ENCODE measurements around the gene MEMO1.

Gene MEMO1

DNA sequence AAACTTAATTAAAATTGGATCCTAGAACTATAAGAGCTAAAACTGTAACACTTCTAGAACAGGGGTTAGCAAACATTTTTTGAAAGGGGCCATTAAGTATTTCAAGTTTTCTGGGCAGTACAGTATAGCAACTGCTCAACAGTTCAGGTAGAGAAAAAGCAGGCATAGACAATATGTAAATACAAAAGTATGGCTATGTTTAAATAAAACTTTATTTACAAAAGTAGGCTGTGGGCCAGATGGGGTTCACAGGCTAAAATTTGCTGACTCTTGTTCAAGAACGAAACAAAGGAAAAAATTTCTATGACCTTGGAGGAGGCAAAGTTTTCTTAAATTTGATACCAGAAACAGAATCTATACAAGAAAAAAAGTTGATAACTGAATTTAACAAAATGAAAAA, 114.5 kb downstream of the MEMO1 start:
- DNase-seq (ENCODE audit: extremely low read depth, low read depth) = no peak
- TF ChIP-seq, protein P1, sequence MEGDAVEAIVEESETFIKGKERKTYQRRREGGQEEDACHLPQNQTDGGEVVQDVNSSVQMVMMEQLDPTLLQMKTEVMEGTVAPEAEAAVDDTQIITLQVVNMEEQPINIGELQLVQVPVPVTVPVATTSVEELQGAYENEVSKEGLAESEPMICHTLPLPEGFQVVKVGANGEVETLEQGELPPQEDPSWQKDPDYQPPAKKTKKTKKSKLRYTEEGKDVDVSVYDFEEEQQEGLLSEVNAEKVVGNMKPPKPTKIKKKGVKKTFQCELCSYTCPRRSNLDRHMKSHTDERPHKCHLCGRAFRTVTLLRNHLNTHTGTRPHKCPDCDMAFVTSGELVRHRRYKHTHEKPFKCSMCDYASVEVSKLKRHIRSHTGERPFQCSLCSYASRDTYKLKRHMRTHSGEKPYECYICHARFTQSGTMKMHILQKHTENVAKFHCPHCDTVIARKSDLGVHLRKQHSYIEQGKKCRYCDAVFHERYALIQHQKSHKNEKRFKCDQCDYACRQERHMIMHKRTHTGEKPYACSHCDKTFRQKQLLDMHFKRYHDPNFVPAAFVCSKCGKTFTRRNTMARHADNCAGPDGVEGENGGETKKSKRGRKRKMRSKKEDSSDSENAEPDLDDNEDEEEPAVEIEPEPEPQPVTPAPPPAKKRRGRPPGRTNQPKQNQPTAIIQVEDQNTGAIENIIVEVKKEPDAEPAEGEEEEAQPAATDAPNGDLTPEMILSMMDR (IDR thresholded peaks at IDR 0.05; ENCODE audit: low read depth, low read length) = no peak

DNA sequence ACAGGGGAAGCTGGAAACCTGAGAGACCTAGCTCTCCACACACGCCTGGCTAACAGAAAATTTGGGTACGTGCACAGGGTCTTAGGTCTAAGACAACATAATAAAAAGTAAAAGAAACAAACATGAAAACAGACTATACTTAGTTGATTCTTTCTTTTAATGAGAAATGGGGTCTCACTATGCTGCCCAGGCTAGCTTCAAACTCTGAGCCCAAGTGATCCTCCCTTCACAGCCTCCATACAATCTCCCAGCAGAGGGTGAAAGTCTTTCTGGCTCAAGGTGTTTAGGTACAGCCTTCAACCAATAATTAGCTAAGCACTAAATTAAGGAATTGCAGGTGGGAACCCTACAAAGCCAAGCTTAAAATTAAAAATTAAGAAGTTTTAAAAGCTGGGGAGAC, 116.2 kb downstream of the MEMO1 start:
- TF ChIP-seq, protein P1 (IDR thresholded peaks at IDR 0.05; ENCODE audit: low read depth, low read length) = no peak
- DNase-seq (ENCODE audit: extremely low read depth, low read depth) = no peak

DNA sequence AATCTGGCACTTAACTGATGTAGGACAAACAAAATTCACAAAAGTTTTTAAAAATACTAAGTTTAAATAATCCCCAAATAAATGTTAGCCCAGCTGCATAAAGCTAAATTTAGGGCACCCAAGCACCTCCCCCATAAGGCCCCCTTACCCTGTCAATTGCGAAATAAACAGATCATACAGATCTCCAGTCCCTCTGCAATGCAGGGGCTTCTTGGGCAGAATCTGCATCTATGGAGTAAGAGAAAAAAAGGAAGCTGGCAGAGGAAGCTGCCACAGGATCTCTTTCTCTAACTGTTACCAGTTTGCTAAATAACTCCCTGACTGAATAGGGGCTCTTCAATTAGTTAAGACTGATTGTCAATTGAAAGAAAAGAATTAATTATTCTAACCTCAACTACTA, 117.7 kb downstream of the MEMO1 start:
- DNase-seq (ENCODE audit: extremely low read depth, low read depth) = no peak
- TF ChIP-seq, protein P1 (IDR thresholded peaks at IDR 0.05; ENCODE audit: low read depth, low read length) = no peak

DNA sequence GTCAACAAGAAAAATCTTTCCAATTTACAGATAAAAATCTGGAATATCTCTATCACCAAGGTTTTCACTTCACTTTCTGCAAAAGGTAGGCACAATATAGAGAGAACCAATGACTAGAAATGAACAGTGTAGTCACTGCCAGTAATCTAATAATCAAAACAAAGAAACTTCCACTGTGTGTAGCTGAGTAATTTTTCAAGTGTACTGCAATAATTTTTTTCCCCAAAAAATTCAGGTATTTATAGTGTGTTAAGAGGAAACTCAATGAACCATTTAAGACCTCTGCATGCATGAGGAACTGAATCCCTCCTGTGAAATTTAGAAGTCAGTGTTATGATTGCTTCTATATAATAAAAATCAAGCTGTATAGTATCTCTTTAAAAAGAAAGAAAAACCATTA, 121.8 kb downstream of the MEMO1 start:
- TF ChIP-seq, protein P1 (IDR thresholded peaks at IDR 0.05; ENCODE audit: low read depth, low read length) = no peak
- DNase-seq (ENCODE audit: extremely low read depth, low read depth) = no peak

DNA sequence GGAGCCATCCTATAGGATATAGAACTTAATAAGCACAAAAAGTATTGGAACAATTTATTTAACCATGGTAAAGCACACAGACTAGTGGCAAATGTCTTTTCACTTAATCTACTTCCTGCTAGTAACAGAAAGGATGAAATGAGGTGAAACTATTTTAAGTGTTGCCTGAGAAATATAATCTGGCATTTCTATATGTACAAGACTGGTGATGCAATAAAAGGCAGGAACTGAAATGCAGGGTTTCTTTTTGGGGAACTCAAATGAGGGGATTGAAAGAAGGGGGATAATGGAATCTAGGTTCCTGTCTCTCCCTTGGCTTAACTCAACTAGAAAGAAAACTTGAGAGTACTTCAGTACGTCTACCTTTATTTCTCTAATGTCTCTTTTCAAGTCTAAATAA, 122.3 kb downstream of the MEMO1 start:
- DNase-seq (ENCODE audit: extremely low read depth, low read depth) = no peak
- TF ChIP-seq, protein P1 (IDR thresholded peaks at IDR 0.05; ENCODE audit: low read depth, low read length) = no peak

DNA sequence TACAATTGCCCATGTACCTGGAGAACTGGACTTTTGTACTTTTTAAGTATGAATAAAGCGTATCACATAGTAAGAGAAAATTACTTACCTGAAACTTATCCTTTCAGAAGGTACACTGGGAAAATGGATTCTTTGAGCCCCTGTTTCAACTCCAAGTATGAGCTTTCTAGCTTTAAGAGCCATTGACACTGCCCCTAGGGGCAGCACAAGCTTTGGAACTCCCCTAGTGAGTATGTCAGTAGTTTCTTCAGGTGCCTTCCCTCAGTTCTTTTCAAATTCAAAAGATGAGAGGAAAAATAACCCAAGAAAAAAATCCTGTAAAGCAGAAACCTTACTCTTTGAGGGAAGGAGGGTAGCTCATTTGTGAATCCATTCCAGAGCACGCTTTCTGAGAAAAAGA, 124.1 kb downstream of the MEMO1 start:
- TF ChIP-seq, protein P1 (IDR thresholded peaks at IDR 0.05; ENCODE audit: low read depth, low read length) = no peak; the same call in none of the 2 replicates
- DNase-seq (ENCODE audit: extremely low read depth, low read depth) = no peak

DNA sequence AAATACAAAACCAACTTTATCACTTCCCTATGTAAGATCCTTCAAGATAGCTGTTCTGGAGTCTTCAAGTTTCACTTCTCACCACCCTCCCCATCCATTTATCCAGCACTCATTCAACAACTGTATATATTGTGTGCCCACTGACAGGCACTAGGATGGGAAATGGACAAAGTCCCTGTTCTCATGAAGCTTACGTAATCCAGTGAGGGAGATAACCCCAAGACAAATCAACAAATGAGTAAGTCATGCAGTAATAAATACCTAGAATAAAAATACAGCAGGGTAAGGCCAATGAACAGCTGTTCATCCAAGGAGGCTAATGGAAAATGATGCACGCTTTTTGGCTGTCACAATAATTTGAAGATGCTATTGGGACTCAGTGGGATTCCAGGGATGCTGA, 133.8 kb downstream of the MEMO1 start:
- TF ChIP-seq, protein P1 (IDR thresholded peaks at IDR 0.05; ENCODE audit: low read depth, low read length) = no peak
- no peak for DNase-seq (ENCODE audit: extremely low read depth, low read depth)
